Adrenal gland (tissue), 5 donors: ENCODE measurements around the gene SERINC2.

ENCODE experiments used
- POLR2A ChIP-seq, 2 donors: fragments of 450-650 bp; IDR thresholded peaks; one replicate each; pipeline ENCODE4 v1.6.1; 2017; ENCODE audit warnings: antibody characterized with exemption in 2 of 2, mild to moderate bottlenecking in 2 of 2, moderate library complexity in 1 of 2
- TF ChIP-seq, protein P1 (sequence below), 6 experiments: fragments of 450-650 bp in 4 of 6; fragments of 200-600 bp in 2 of 6; sonication (generic) in 1 of 6; IDR thresholded peaks; 1 replicate in 5 of 6; 2 replicates in 1 of 6; pipeline versions ENCODE4 v1.5.1 to v1.8.0; 2016 to 2021; ENCODE audit warnings: antibody characterized with exemption in 6 of 6, mild to moderate bottlenecking in 2 of 6, moderate library complexity in 1 of 6
- donor health status: DM: no; HTN: no; CAD: no.

GRCh38 chr1:31390071-31390470 lies 22.9 kb upstream of the SERINC2 start:
- TF ChIP-seq, protein P1, sequence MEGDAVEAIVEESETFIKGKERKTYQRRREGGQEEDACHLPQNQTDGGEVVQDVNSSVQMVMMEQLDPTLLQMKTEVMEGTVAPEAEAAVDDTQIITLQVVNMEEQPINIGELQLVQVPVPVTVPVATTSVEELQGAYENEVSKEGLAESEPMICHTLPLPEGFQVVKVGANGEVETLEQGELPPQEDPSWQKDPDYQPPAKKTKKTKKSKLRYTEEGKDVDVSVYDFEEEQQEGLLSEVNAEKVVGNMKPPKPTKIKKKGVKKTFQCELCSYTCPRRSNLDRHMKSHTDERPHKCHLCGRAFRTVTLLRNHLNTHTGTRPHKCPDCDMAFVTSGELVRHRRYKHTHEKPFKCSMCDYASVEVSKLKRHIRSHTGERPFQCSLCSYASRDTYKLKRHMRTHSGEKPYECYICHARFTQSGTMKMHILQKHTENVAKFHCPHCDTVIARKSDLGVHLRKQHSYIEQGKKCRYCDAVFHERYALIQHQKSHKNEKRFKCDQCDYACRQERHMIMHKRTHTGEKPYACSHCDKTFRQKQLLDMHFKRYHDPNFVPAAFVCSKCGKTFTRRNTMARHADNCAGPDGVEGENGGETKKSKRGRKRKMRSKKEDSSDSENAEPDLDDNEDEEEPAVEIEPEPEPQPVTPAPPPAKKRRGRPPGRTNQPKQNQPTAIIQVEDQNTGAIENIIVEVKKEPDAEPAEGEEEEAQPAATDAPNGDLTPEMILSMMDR (IDR thresholded peaks at IDR 0.05) = no peak
- TF ChIP-seq POLR2A (IDR thresholded peaks at IDR 0.05) = no peak
